ENCODE results near the gene NTN5. TPM values are rescaled to one million over a fixed set of nuclear protein-coding genes. Genes with fewer than 3 reads are reported as not detected.

NTN5 gene
- total RNA-seq, 2 donors from 2014 or later: 0.32 TPM; not detected in 1

GRCh38 chr19:48637449-48637947 lies 35.3 kb downstream of the NTN5 start:
- Histone ChIP-seq H3K9me3 (no peaks in the 10 kb centered on the region), H3K9ac (ENCODE audit: low read depth in 2 of 2, low read length in 2 of 2) (peak overlapping the region; percentile 70 to 99), H3K36me3 (no peaks in the 10 kb centered on the region), H3K27ac (peak overlapping the region; percentile 93), H3K4me3 (peak overlapping the region; percentile 81), H3K4me1 (peaks cover 21% of the 10 kb centered on the region), H3K27me3 (no peaks in the 10 kb centered on the region)
- DNase-seq: peak; percentile 99
- intact Hi-C loops (cut with DNase I): no loop called here
- TF ChIP-seq CTCF (IDR thresholded peaks at IDR 0.05): no peak

- H3K9me3 ChIP-seq: no peaks in the 10 kb centered on the region
- no peaks in the 10 kb centered on the region for H3K27me3 ChIP-seq
- no peak for DNase-seq
- intact Hi-C loops (cut with DNase I): no loop called here
- peak within 1 kb of the TSS; percentile 81 for H3K4me3 ChIP-seq
- H3K4me1 ChIP-seq: peaks cover 21% of the 10 kb centered on the region
- TF ChIP-seq CTCF (IDR thresholded peaks at IDR 0.05): no peak
- H3K27ac ChIP-seq: peak within 1 kb of the TSS; percentile 93
- no peaks in the 10 kb centered on the region for H3K36me3 ChIP-seq
- peak within 1 kb of the TSS; percentile 82 to 99 for H3K9ac ChIP-seq (ENCODE audit: low read depth in 2 of 2, low read length in 2 of 2)
Measured at GRCh38 chr19:48636859-48637448, 35.9 kb downstream of the NTN5 start, which contains the start of gene DBP. DBP (minus strand) TSS chr19:48637379; CDS start chr19:48636994, 385 bp downstream.

GRCh38 chr19:48635966-48636858 lies 36.6 kb downstream of the NTN5 start:
- Histone ChIP-seq H3K4me1 (peaks cover 21% of the 10 kb centered on the region), H3K27me3 (no peaks in the 10 kb centered on the region), H3K9ac (ENCODE audit: low read depth in 2 of 2, low read length in 2 of 2) (peak overlapping the region; percentile 82 to 99), H3K9me3 (no peaks in the 10 kb centered on the region), H3K27ac (peak overlapping the region; percentile 93), H3K4me3 (peak overlapping the region; percentile 81), H3K36me3 (no peaks in the 10 kb centered on the region)
- no peak for TF ChIP-seq CTCF (IDR thresholded peaks at IDR 0.05)
- intact Hi-C loops (cut with DNase I): no loop called here
- peak; percentile 72 for DNase-seq

- H3K36me3 ChIP-seq: no peaks in the 10 kb centered on the region
- intact Hi-C loops (cut with DNase I): no loop called here
- H3K4me3 ChIP-seq: peak overlapping the region; percentile 81
- no peaks in the 10 kb centered on the region for H3K9me3 ChIP-seq
- peaks cover 27% of the 10 kb centered on the region for H3K4me1 ChIP-seq
- no peak for TF ChIP-seq CTCF (IDR thresholded peaks at IDR 0.05)
- no peaks in the 10 kb centered on the region for H3K27me3 ChIP-seq
- peak; percentile 80 for DNase-seq
- H3K27ac ChIP-seq: peak overlapping the region; percentile 93
- peak overlapping the region; percentile 82 to 99 for H3K9ac ChIP-seq (ENCODE audit: low read depth in 2 of 2, low read length in 2 of 2)
Measured at GRCh38 chr19:48635263-48635965, 37.4 kb downstream of the NTN5 start.

Data from colonic mucosa (tissue), 4 donors.